Activated naive CD4-positive, alpha-beta T cell treated with anti-CD3 and anti-CD28 coated beads for 36 hours (primary cell): ENCODE data around the gene SCML2. TPM values are rescaled to one million over a fixed set of nuclear protein-coding genes. Genes with fewer than 3 reads are reported as not detected.

Experiments
- CTCF ChIA-PET: fragments of 350-600 bp; sonication (Branson Sonifier 250); formaldehyde crosslinking; loops from one replicate; lab custom pipeline; 2021; ENCODE audit warnings: antibody characterized with exemption; lab: Charles Lee
- DNase-seq: peaks from one replicate; pipeline ENCODE4 v3.0.0-alpha.2; 2020
- H3K27ac Mint-ChIP-seq: one replicate; pipeline ENCODE4 v1.8.0; 2021; ENCODE audit warnings: mild to moderate bottlenecking, mixed read lengths
- H3K27me3 Mint-ChIP-seq: one replicate; pipeline ENCODE4 v1.8.0; 2021; ENCODE audit warnings: low read depth, mixed read lengths
- H3K36me3 Mint-ChIP-seq: one replicate; pipeline ENCODE4 v1.8.0; 2021; ENCODE audit warnings: low read depth, mixed read lengths
- H3K4me1 Mint-ChIP-seq: one replicate; pipeline ENCODE4 v1.8.0; 2021; ENCODE audit warnings: low read depth, mixed read lengths
- H3K4me3 Mint-ChIP-seq: one replicate; pipeline ENCODE4 v1.8.0; 2021; ENCODE audit warnings: mild to moderate bottlenecking, moderate library complexity, mixed read lengths
- H3K9me3 Mint-ChIP-seq: one replicate; pipeline ENCODE4 v1.8.0; 2021; ENCODE audit warnings: mixed read lengths
- intact Hi-C: fragments of 100-400 bp; cut with micrococcal nuclease; formaldehyde crosslinking; loops from one replicate; pipeline ENCODE4 v1.15.1; 2023
- total RNA-seq, 2 experiments: library from RNA; stranded (reverse); gene quantifications; one replicate each; pipeline ENCODE4 v1.2.3, GENCODE V29; 2021

Gene SCML2
- total RNA-seq, 2 experiments from 2014 or later = 4.6 to 5.1 TPM

GRCh38 chrX:18351784-18352183, 2.7 kb downstream of the SCML2 start:
- no peak overlapping the region for H3K27ac Mint-ChIP-seq
- H3K27me3 Mint-ChIP-seq = peaks cover 15% of the 10 kb centered on the region
- DNase-seq = no peak
- CTCF ChIA-PET = no interaction called here
- H3K4me1 Mint-ChIP-seq = peaks cover 6% of the 10 kb centered on the region
- H3K9me3 Mint-ChIP-seq = no peaks in the 10 kb centered on the region
- no peak overlapping the region for H3K4me3 Mint-ChIP-seq
- intact Hi-C loops = no loop called here
- H3K36me3 Mint-ChIP-seq = no peaks in the 10 kb centered on the region

- Mint-ChIP-seq H3K27ac (no peak overlapping the region), H3K4me1 (no peaks in the 10 kb centered on the region), H3K9me3 (no peaks in the 10 kb centered on the region), H3K4me3 (no peak overlapping the region), H3K27me3 (peaks cover 7% of the 10 kb centered on the region), H3K36me3 (no peaks in the 10 kb centered on the region)
- CTCF ChIA-PET = no interaction called here
- no peak for DNase-seq
- intact Hi-C loops = no loop called here
Observed at GRCh38 chrX:18348047-18348446, 6.4 kb downstream of the SCML2 start.

GRCh38 chrX:18309401-18309800, 45.1 kb downstream of the SCML2 start:
- Mint-ChIP-seq H3K4me1 (no peaks in the 10 kb centered on the region), H3K4me3 (no peak overlapping the region), H3K27ac (no peak overlapping the region), H3K36me3 (peaks cover 12% of the 10 kb centered on the region), H3K27me3 (no peaks in the 10 kb centered on the region), H3K9me3 (no peaks in the 10 kb centered on the region)
- intact Hi-C loops = no loop called here
- no peak for DNase-seq
- CTCF ChIA-PET = no interaction called here

- CTCF ChIA-PET = no interaction called here
- Mint-ChIP-seq H3K4me1 (no peaks in the 10 kb centered on the region), H3K27ac (no peak overlapping the region), H3K4me3 (no peak overlapping the region), H3K9me3 (peaks cover 12% of the 10 kb centered on the region), H3K36me3 (peaks cover 6% of the 10 kb centered on the region), H3K27me3 (no peaks in the 10 kb centered on the region)
- DNase-seq = no peak
- intact Hi-C loops = no loop called here
Observed at GRCh38 chrX:18297251-18297650, 57.2 kb downstream of the SCML2 start.

- DNase-seq = no peak
- CTCF ChIA-PET = interaction anchor here (0.6 kb wide), 1 partner anchor 356 kb away, joined by 3 read pairs; no protein-coding TSS in a partner anchor
- H3K9me3 Mint-ChIP-seq = peaks cover 12% of the 10 kb centered on the region
- H3K36me3 Mint-ChIP-seq = peaks cover 6% of the 10 kb centered on the region
- H3K27me3 Mint-ChIP-seq = no peaks in the 10 kb centered on the region
- no peaks in the 10 kb centered on the region for H3K4me1 Mint-ChIP-seq
- intact Hi-C loops = no loop called here
- no peak overlapping the region for H3K27ac Mint-ChIP-seq
- H3K4me3 Mint-ChIP-seq = no peak overlapping the region
Observed at GRCh38 chrX:18294893-18295292, 59.6 kb downstream of the SCML2 start.

GRCh38 chrX:18291006-18291545, 63.4 kb downstream of the SCML2 start:
- H3K9me3 Mint-ChIP-seq = peaks cover 1% of the 10 kb centered on the region
- H3K36me3 Mint-ChIP-seq = no peaks in the 10 kb centered on the region
- CTCF ChIA-PET = no interaction called here
- H3K27ac Mint-ChIP-seq = no peak overlapping the region
- intact Hi-C loops = no loop called here
- no peak overlapping the region for H3K4me3 Mint-ChIP-seq
- H3K27me3 Mint-ChIP-seq = no peaks in the 10 kb centered on the region
- DNase-seq = no peak
- H3K4me1 Mint-ChIP-seq = no peaks in the 10 kb centered on the region

- no peaks in the 10 kb centered on the region for H3K27me3 Mint-ChIP-seq
- no peak for DNase-seq
- no peak overlapping the region for H3K27ac Mint-ChIP-seq
- CTCF ChIA-PET = no interaction called here
- intact Hi-C loops = no loop called here
- no peaks in the 10 kb centered on the region for H3K36me3 Mint-ChIP-seq
- H3K9me3 Mint-ChIP-seq = no peaks in the 10 kb centered on the region
- H3K4me1 Mint-ChIP-seq = no peaks in the 10 kb centered on the region
- H3K4me3 Mint-ChIP-seq = no peak overlapping the region
Observed at GRCh38 chrX:18290200-18290599, 64.3 kb downstream of the SCML2 start.

GRCh38 chrX:18288716-18289115, 65.8 kb downstream of the SCML2 start:
- Mint-ChIP-seq H3K9me3 (no peaks in the 10 kb centered on the region), H3K36me3 (no peaks in the 10 kb centered on the region), H3K27me3 (no peaks in the 10 kb centered on the region), H3K4me1 (no peaks in the 10 kb centered on the region), H3K4me3 (no peak overlapping the region), H3K27ac (no peak overlapping the region)
- CTCF ChIA-PET = no interaction called here
- DNase-seq = no peak
- intact Hi-C loops = no loop called here

- no peaks in the 10 kb centered on the region for H3K27me3 Mint-ChIP-seq
- no peaks in the 10 kb centered on the region for H3K4me1 Mint-ChIP-seq
- DNase-seq = no peak
- H3K27ac Mint-ChIP-seq = no peak overlapping the region
- peaks cover 1% of the 10 kb centered on the region for H3K36me3 Mint-ChIP-seq
- intact Hi-C loops = no loop called here
- no peak overlapping the region for H3K4me3 Mint-ChIP-seq
- CTCF ChIA-PET = no interaction called here
- no peaks in the 10 kb centered on the region for H3K9me3 Mint-ChIP-seq
Observed at GRCh38 chrX:18286322-18286831, 68.1 kb downstream of the SCML2 start.

GRCh38 chrX:18278449-18278848, 76.0 kb downstream of the SCML2 start:
- no peak overlapping the region for H3K4me3 Mint-ChIP-seq
- no peak for DNase-seq
- H3K9me3 Mint-ChIP-seq = peaks cover 9% of the 10 kb centered on the region
- H3K27ac Mint-ChIP-seq = no peak overlapping the region
- H3K36me3 Mint-ChIP-seq = peaks cover 15% of the 10 kb centered on the region
- intact Hi-C loops = no loop called here
- CTCF ChIA-PET = no interaction called here
- H3K4me1 Mint-ChIP-seq = no peaks in the 10 kb centered on the region
- H3K27me3 Mint-ChIP-seq = no peaks in the 10 kb centered on the region

- no peaks in the 10 kb centered on the region for H3K4me1 Mint-ChIP-seq
- no peaks in the 10 kb centered on the region for H3K27me3 Mint-ChIP-seq
- CTCF ChIA-PET = no interaction called here
- no peak overlapping the region for H3K4me3 Mint-ChIP-seq
- H3K9me3 Mint-ChIP-seq = peaks cover 7% of the 10 kb centered on the region
- DNase-seq = no peak
- peaks cover 10% of the 10 kb centered on the region for H3K36me3 Mint-ChIP-seq
- intact Hi-C loops = no loop called here
- H3K27ac Mint-ChIP-seq = no peak overlapping the region
Observed at GRCh38 chrX:18272222-18272621, 82.3 kb downstream of the SCML2 start.

- Mint-ChIP-seq H3K4me3 (no peak overlapping the region), H3K27ac (no peak overlapping the region), H3K27me3 (no peaks in the 10 kb centered on the region), H3K36me3 (peaks cover 10% of the 10 kb centered on the region), H3K9me3 (peaks cover 7% of the 10 kb centered on the region), H3K4me1 (no peaks in the 10 kb centered on the region)
- CTCF ChIA-PET = interaction anchor here (0.6 kb wide), 1 partner anchor 40 kb away, joined by 3 read pairs; no protein-coding TSS in a partner anchor
- intact Hi-C loops = no loop called here
- no peak for DNase-seq
Observed at GRCh38 chrX:18271725-18272124, 82.8 kb downstream of the SCML2 start.

- Mint-ChIP-seq H3K36me3 (peaks cover 8% of the 10 kb centered on the region), H3K27me3 (no peaks in the 10 kb centered on the region), H3K4me1 (no peaks in the 10 kb centered on the region), H3K27ac (no peak overlapping the region), H3K9me3 (peaks cover 7% of the 10 kb centered on the region), H3K4me3 (no peak overlapping the region)
- no peak for DNase-seq
- intact Hi-C loops = no loop called here
- CTCF ChIA-PET = interaction anchor here (0.6 kb wide), 1 partner anchor 41 kb away, joined by 3 read pairs; no protein-coding TSS in a partner anchor
Observed at GRCh38 chrX:18271309-18271708, 83.2 kb downstream of the SCML2 start.
